Measurements from ENCODE around the gene NUP98.

The NUP98 gene

DNA sequence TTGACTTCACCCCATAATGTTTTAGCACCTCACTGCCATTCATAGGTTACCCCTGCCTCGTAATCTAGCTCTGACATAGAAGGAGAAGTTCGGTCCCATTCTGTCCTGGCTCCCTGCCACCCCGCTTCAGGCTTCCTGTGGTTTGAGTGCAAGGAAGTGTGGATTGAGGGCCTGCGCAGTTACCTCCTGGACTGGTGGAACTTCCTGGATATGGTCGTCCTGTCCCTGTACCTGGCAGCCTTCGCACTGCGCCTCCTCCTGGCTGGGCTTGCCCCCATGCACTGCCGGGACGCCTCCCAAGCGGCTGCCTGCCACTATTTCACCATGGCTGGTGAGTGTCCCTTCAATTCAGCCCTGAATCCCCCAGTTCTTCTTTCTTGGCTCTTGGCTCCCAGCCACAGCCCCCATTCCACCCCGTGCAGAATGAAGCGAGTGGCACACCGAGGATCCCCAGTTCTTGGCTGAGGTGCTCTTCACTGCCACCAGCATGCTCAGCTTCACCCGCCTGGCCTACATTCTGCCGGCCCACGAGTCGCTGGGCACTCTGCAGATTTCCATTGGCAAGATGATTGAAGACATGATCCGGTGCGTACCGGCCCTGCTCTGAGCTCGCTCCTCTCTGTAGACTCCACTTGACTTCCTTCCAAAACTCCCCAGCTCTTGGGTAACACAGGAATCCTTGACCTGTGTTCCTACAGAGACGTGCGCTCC lies 170.9 kb downstream of the NUP98 start:
- DNase-seq, result no peak
- Histone ChIP-seq H3K4me3 (ENCODE audit: low read depth, low read length) (no peak overlapping the region), H3K36me3 (replicated peaks) (no peaks in the 10 kb centered on the region), H3K27ac (no peak overlapping the region), H3K27me3 (replicated peaks) (no peaks in the 10 kb centered on the region)
- TF ChIP-seq, protein P1, sequence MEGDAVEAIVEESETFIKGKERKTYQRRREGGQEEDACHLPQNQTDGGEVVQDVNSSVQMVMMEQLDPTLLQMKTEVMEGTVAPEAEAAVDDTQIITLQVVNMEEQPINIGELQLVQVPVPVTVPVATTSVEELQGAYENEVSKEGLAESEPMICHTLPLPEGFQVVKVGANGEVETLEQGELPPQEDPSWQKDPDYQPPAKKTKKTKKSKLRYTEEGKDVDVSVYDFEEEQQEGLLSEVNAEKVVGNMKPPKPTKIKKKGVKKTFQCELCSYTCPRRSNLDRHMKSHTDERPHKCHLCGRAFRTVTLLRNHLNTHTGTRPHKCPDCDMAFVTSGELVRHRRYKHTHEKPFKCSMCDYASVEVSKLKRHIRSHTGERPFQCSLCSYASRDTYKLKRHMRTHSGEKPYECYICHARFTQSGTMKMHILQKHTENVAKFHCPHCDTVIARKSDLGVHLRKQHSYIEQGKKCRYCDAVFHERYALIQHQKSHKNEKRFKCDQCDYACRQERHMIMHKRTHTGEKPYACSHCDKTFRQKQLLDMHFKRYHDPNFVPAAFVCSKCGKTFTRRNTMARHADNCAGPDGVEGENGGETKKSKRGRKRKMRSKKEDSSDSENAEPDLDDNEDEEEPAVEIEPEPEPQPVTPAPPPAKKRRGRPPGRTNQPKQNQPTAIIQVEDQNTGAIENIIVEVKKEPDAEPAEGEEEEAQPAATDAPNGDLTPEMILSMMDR (IDR thresholded peaks at IDR 0.05; ENCODE audit: low read depth, low read length, missing control alignments), result no peak
- in situ Hi-C loops (cut with HindIII; ENCODE audit: low pct_ligation_motif_present, low sequenced_read_pairs), result no loop called here
